Esophagus muscularis mucosa (tissue), 4 donors: ENCODE results near the gene GNPTAB.

ENCODE experiments used
- EP300 ChIP-seq: sonication (generic); formaldehyde crosslinking; IDR thresholded peaks from one replicate; pipeline ENCODE4 v1.6.1; 2017; ENCODE audit warnings: antibody characterized with exemption
- POLR2A ChIP-seq: fragments of 450-650 bp; IDR thresholded peaks from one replicate; pipeline ENCODE4 v1.6.1; 2017; ENCODE audit warnings: antibody characterized with exemption, moderate library complexity, mild to moderate bottlenecking, low read depth
- TF ChIP-seq, protein P1 (sequence below), 3 experiments: fragments of 200-600 bp in 2 of 3; fragments of 450-650 bp in 1 of 3; sonication (generic) in 2 of 3; IDR thresholded peaks; one replicate each; pipeline ENCODE4 v1.5.1; 2017 to 2019; ENCODE audit warnings: antibody characterized with exemption in 3 of 3, mild to moderate bottlenecking in 2 of 3, moderate library complexity in 1 of 3

DNA sequence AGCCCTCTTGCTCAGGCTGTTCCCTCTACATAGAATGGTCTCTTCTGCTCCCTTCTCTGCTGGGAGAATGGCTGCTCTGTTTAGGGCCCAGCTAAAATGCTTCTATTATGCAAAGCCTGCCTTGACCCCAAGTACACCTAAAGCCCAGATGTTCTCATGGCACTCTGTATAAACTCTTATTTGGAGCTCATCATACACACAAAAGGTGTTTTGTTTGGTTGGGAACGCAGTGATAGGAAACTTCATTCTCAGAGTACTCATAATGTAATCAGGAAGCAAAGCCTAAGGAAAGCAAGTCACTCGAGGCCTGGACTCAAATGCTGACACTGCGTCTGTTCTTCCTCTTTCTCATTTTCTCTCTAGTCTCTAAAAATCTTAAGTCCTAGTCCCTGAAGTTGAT is 53.3 kb downstream of the GNPTAB start:
- TF ChIP-seq, protein P1, sequence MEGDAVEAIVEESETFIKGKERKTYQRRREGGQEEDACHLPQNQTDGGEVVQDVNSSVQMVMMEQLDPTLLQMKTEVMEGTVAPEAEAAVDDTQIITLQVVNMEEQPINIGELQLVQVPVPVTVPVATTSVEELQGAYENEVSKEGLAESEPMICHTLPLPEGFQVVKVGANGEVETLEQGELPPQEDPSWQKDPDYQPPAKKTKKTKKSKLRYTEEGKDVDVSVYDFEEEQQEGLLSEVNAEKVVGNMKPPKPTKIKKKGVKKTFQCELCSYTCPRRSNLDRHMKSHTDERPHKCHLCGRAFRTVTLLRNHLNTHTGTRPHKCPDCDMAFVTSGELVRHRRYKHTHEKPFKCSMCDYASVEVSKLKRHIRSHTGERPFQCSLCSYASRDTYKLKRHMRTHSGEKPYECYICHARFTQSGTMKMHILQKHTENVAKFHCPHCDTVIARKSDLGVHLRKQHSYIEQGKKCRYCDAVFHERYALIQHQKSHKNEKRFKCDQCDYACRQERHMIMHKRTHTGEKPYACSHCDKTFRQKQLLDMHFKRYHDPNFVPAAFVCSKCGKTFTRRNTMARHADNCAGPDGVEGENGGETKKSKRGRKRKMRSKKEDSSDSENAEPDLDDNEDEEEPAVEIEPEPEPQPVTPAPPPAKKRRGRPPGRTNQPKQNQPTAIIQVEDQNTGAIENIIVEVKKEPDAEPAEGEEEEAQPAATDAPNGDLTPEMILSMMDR (IDR thresholded peaks at IDR 0.05), result no peak
- TF ChIP-seq EP300 (no peak), POLR2A (no peak)
